ENCODE data around the gene CNNM2. TPM values are rescaled to one million over a fixed set of nuclear protein-coding genes. Genes with fewer than 3 reads are reported as not detected.

The CNNM2 gene
- 5.9 TPM for total RNA-seq
- long read RNA-seq, full-length matches to known transcripts, result 2 of 8 reads
- long read RNA-seq, partial matches to known transcripts, result 0 of 8 reads
- long read RNA-seq, other reads (novel, unspliced or antisense), result 6 of 8 reads

GRCh38 chr10:102917962-102918816 lies at the start of gene CNNM2:
CNNM2 (plus strand) TSS chr10:102918294; CDS start chr10:102918481, 187 bp downstream.
- peak; percentile 100 for DNase-seq (ENCODE audit: low spot score)
- intact Hi-C loops (cut with DNase I), result loop anchor here (1.0 to 10.0 kb wide), 3 partner anchors 151 to 417 kb away; partner anchors contain the start of gene RPEL1

GRCh38 chr10:102868911-102869257 lies 49.2 kb upstream of the CNNM2 start:
- intact Hi-C loops (cut with DNase I), result no loop called here
- DNase-seq (ENCODE audit: low spot score), result no peak

DNA sequence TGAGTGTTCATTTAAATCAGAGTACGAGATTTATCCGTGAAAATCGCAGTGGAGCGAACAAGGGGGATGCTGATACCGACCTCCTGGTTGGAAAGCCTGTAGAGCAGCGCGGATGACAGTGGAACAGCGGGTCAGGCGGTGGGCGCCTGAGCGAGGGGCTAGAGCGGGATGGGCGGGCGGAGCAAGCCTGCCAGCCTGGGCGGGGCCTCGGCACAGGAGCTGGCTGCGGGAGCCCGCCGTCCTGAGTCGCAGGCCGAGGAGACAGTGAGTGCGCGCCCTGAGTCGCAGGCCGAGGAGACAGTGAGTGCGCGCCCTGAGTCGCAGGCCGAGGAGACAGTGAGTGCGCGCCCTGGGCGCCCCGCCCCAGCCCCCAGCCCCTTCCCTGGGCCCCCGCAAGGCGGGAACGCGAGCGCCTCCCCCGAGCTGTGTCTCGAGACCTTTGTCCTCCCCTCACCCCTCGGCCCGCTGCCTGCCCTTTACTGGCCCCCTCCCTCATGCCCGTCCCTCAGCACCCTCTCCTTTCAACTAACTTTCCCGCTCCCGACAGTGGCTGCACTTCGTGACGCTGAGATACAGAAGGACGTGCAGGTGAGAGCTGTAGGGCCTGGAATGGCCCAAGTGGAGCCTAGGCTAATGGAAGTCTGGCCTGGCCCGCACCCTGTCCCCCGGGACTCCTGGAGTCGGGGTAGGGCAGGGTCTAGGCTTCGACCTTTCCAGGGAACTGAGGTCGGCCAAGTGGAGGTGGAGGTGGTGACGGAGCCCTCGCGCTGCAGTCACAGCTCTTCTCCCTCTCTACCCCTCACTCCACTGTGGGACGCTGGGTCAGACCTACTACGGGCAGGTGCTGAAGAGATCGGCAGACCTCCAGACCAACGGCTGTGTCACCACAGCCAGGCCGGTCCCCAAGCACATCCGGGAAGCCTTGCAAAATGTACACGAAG lies 48.6 kb upstream of the CNNM2 start, which contains the start of gene AS3MT:
Gene AS3MT (plus strand): TSS at position 213 of the 941 bp plus-strand sequence. CDS start 123 bp downstream, at position 336.
- intact Hi-C loops (cut with DNase I), result no loop called here
- no peak for DNase-seq (ENCODE audit: low spot score)

- no peak for DNase-seq (ENCODE audit: low spot score)
- intact Hi-C loops (cut with DNase I), result no loop called here
These were observed 47.9 kb upstream of the CNNM2 start for GRCh38 chr10:102870221-102870620.

GRCh38 chr10:102872163-102872562 lies 45.9 kb upstream of the CNNM2 start:
- intact Hi-C loops (cut with DNase I), result no loop called here
- no peak for DNase-seq (ENCODE audit: low spot score)

DNA sequence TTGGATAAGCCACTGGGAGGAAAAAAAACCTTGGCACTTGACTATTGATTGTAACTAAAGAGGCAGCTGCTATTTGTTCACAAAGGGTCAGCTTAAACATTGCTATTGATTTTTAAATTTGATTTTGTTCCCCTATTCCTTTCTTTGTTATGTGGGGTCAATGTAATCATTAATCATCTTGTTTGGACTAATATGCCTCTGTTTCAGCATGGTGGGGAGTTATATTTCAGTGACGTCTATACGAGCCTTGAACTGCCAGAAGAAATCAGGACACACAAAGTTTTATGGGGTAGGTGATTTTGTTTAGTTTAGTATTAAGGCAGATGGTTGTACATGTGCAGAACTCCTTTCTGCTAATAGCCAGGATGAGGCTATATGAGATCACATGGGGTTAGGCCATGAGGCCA lies 41.3 kb upstream of the CNNM2 start:
- DNase-seq (ENCODE audit: low spot score), result no peak
- intact Hi-C loops (cut with DNase I), result no loop called here

DNA sequence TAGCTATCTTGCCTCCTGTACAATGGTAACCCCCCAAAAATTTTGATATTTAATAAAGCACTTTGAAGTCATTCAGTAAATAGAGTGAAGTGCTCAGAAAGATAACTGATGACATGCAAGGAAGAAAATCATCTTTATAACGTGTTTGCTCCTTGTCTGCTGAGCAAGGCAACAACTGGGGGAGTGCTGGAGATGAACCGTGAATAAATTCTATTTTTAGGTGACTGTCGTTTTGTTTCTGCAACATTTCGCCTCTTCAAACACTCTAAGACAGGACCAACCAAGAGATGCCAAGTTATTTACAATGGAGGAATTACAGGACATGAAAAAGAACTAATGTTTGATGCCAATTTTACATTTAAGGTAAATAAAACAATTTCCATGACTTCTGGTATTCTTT lies 39.5 kb upstream of the CNNM2 start:
- no peak for DNase-seq (ENCODE audit: low spot score)
- intact Hi-C loops (cut with DNase I), result no loop called here

DNA sequence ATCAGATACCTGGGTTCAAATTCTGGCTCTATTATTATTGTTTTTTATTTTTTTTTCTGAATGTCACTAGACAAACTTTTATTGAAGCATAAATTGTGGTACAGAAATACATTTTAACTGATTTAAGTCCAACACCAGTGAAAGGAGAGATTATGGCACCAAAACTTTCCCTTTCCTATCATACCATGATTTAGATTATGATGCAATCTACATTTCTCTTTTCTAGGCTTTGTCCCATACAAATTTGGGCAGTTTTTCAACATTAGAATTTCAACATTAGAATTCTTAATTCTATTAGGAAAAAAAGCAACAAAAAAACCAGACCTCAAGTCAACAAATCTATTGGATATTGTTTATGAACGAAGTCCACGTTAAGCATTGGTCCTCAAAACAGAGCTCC lies 37.8 kb upstream of the CNNM2 start:
- DNase-seq (ENCODE audit: low spot score), result no peak
- intact Hi-C loops (cut with DNase I), result no loop called here

DNA sequence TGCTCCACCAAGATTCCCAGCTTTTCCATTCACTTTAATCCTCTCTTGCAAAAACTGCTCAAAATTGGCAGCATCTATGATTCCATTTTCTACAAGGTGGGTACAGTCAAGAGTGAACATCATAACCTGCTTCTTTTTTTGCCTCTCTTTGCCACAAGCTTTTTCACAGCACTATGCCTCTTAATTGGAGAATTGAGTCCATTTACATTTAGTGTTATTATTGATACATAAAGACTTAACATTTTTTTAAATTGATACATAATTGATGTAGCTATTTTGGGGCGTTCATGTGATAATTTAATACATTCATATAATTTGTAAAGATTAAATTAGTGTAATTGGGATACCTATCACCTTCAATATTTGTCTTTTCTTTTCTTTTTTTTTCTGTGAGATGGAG lies 30.0 kb upstream of the CNNM2 start:
- intact Hi-C loops (cut with DNase I), result no loop called here
- no peak for DNase-seq (ENCODE audit: low spot score)

- no peak for DNase-seq (ENCODE audit: low spot score)
- intact Hi-C loops (cut with DNase I), result no loop called here
These were observed 23.5 kb upstream of the CNNM2 start for GRCh38 chr10:102894466-102895213.

DNA sequence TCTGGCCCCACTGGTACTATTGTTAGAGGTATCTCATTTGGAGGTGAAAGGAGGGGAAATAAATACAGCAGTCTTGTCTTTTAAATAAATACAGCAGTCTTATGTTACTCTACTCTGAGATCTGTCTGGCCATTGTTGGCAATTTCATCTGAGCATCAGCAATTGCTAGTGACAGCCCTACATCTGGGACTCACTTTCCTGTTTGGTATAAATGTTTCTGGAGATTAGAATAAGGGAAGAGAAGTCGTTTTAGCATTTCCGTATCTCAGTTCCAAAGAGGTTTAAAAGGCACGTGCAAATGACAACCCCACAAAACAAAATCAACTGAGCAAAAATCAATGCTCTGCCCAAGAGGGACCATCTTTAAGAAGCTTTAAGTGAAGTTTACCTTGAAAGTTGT lies 18.1 kb upstream of the CNNM2 start:
- intact Hi-C loops (cut with DNase I), result loop anchor here (2.0 kb wide), 2 partner anchors 65 to 171 kb away; no protein-coding TSS in a partner anchor
- DNase-seq (ENCODE audit: low spot score), result no peak

- intact Hi-C loops (cut with DNase I), result no loop called here
- no peak for DNase-seq (ENCODE audit: low spot score)
These were observed 13.7 kb upstream of the CNNM2 start for GRCh38 chr10:102904346-102904745.

DNA sequence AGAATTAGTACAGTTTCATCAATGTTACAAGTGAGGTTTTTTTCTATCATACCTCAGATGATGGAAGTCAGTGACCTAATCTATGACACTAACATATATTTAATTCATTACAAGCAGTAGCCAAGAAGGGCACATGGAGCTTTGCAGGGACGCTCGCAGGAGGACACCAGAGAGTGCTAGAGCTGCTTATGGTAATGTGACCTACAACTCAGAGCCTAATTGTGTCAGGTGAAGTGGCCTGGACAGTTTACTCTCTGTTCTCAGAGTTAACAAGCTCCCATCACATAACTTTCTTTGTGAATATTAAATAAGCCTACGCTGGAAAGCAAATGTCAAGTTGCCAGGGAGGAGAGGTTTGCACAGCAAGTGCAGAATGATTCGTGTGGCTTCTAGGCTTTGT lies 11.6 kb upstream of the CNNM2 start:
- no peak for DNase-seq (ENCODE audit: low spot score)
- intact Hi-C loops (cut with DNase I), result no loop called here

GRCh38 chr10:102914781-102915180 lies 3.3 kb upstream of the CNNM2 start:
- intact Hi-C loops (cut with DNase I), result loop anchor here (10.0 kb wide), 1 partner anchor 420 kb away; no protein-coding TSS in a partner anchor
- no peak for DNase-seq (ENCODE audit: low spot score)

GRCh38 chr10:102916173-102916572 lies 1.9 kb upstream of the CNNM2 start:
- no peak for DNase-seq (ENCODE audit: low spot score)
- intact Hi-C loops (cut with DNase I), result loop anchor here (2.0 to 10.0 kb wide), 2 partner anchors 329 to 419 kb away; partner anchors contain the start of gene RPEL1

DNA sequence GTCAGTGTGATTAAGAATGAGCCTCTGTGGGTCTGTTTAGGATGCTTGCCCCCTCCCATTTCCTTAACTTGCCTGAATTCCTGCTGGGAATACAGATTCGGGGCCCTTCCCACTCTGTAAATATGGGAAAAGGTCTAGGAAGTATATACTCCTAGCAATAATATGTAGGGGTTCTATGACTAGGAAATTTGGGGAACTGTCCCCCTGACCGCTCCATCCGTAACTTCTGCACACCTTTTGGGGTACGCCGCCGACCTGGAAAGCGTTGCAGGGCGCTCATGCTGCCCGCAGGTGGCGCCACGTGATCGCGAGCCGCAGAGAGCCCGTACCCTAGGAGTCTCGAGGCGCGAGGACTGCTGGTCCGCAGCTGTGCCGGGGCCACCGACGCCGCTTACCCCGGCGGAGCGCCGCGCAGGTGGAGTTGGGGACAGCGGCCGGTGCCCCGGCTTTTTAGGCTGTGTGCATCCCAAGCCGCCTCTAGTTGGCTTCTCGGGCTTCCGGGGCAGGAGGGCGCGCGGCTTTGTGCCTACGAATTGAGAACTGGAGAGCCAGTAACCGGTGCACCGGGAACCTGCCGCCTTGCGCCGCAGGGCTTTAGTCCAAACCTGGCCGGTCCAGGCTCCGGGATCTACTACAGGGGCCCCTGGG lies 656 bp upstream of the CNNM2 start:
- peak; percentile 93 for DNase-seq (ENCODE audit: low spot score)
- intact Hi-C loops (cut with DNase I), result loop anchor here (1.0 to 10.0 kb wide), 3 partner anchors 152 to 417 kb away; partner anchors contain the start of gene RPEL1

GRCh38 chr10:102918817-102919245 lies 737 bp downstream of the CNNM2 start:
- DNase-seq (ENCODE audit: low spot score), result no peak
- intact Hi-C loops (cut with DNase I), result loop anchor here (10.0 kb wide), 1 partner anchor 416 kb away; no protein-coding TSS in a partner anchor

DNA sequence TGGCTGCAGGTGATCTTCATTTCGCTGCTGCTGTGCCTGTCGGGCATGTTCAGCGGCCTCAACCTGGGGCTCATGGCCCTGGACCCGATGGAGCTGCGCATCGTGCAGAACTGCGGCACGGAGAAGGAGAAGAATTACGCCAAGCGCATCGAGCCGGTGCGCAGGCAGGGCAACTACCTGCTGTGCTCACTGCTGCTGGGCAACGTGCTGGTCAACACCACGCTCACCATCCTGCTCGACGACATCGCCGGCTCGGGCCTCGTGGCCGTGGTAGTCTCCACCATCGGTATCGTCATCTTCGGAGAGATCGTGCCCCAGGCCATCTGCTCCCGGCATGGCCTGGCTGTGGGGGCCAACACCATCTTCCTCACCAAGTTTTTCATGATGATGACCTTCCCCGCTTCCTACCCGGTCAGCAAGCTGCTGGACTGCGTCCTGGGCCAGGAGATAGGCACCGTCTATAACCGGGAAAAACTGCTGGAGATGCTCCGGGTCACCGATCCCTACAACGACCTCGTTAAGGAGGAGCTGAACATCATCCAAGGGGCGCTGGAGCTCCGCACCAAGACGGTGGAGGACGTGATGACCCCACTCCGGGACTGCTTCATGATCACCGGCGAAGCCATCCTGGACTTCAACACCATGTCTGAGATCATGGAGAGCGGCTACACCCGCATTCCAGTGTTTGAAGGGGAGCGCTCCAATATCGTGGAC lies 1.3 kb downstream of the CNNM2 start:
- DNase-seq (ENCODE audit: low spot score), result no peak
- intact Hi-C loops (cut with DNase I), result loop anchor here (10.0 kb wide), 1 partner anchor 415 kb away; no protein-coding TSS in a partner anchor
